Measurements from ENCODE around the gene ARAP1.

GRCh38 chr11:72665911-72666472 is 86.2 kb downstream of the ARAP1 start:
- TF ChIP-seq CTCF (IDR thresholded peaks at IDR 0.05) (no peak), POLR2A (IDR thresholded peaks at IDR 0.05) (no peak)

All from suprapubic skin (tissue), 3 donors.